LNCAP (cell line): ENCODE measurements around the gene ZNF844.

Experiments used
- TF ChIP-seq, protein P1 (sequence below): fragments of 450-650 bp; IDR thresholded peaks from 2 replicates; pipeline ENCODE4 v1.5.1; 2017; ENCODE audit warnings: mild to moderate bottlenecking

ZNF844 gene

DNA sequence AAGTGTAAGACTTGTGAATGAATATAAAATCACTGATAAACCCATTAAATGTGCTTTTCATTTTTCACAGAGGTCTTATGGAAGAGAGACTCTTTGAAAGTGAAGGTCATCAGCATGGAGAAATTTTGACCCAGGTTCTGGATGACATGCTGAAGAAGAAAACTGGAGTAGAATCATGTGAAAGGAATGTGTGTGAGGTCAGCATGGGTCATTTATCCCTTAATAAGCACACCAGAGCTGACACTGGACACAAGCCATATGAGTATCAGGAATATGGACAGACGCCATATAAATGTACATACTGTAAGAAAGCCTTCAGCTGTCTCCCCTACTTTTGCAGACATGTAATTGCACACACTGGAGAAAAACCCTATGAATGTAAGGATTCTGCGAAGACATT is 46.6 kb downstream of the ZNF844 start:
- TF ChIP-seq, protein P1, sequence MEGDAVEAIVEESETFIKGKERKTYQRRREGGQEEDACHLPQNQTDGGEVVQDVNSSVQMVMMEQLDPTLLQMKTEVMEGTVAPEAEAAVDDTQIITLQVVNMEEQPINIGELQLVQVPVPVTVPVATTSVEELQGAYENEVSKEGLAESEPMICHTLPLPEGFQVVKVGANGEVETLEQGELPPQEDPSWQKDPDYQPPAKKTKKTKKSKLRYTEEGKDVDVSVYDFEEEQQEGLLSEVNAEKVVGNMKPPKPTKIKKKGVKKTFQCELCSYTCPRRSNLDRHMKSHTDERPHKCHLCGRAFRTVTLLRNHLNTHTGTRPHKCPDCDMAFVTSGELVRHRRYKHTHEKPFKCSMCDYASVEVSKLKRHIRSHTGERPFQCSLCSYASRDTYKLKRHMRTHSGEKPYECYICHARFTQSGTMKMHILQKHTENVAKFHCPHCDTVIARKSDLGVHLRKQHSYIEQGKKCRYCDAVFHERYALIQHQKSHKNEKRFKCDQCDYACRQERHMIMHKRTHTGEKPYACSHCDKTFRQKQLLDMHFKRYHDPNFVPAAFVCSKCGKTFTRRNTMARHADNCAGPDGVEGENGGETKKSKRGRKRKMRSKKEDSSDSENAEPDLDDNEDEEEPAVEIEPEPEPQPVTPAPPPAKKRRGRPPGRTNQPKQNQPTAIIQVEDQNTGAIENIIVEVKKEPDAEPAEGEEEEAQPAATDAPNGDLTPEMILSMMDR: no peak

DNA sequence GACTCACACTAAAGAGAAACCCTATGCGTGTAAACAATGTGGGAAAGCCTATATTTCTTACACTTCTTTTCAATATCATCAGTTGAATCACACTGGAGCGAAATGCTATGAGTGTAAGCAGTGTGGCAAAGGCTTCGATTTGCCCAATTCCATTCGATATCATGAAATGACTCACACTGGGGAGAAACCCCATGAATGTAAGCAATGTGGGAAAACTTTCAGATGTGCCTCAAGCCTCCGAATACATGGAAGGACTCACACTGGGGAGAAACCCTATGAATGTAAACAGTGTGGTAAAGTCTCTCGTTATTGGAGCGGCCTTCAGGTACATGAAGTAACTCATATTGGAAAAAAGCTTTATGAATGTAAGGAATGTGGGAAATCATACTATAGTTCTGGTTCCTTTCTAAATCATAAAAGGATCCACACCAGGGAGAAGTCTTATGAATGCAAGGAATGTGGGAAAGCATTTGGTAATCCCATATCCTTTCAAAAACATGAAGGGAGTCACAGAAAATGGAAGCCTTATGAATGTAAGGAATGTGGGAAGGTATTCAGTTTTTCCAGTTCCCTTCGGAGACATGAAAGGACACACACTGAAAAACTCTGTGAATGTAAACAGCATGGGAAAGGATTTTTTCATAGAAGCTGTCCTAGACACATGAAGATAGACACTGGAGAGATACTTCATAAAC is 47.6 kb downstream of the ZNF844 start:
- TF ChIP-seq, protein P1: no peak

DNA sequence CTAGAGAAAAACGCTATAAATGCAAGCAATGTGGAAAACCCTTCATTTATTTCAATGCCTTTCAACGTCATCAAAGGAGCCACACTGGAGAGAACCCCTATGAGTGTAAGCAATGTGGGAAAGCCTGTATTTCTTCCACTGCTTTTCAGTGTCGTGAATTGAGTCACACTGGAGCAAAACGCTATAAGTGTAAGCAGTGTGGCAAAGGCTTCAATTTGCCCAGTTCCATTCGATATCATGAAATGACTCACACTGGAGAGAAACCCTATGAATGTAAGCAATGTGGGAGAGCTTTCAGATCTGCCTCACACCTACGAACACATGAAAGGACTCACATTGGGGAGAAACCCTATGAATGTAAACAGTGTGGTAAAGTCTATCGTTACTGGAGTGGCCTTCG is 48.2 kb downstream of the ZNF844 start:
- TF ChIP-seq, protein P1: no peak

DNA sequence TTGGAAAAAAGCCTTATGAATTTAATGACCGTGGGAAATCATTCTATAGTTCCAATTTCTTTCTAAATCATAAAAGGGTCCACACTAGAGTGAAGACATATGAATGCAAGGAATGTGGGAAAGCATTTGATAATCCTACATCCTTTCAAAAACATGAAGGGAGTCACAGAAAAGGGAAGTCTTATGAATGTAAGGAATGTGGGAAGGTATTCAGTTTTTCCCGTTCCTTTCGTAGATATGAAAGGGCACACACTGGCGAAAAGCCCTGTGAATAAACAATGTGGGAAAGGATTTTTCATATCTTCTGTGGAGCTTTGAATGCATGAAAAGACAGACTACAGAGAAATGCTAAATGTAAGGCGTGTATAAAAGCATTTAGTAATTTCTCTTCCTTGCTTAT is 48.6 kb downstream of the ZNF844 start:
- TF ChIP-seq, protein P1: no peak

DNA sequence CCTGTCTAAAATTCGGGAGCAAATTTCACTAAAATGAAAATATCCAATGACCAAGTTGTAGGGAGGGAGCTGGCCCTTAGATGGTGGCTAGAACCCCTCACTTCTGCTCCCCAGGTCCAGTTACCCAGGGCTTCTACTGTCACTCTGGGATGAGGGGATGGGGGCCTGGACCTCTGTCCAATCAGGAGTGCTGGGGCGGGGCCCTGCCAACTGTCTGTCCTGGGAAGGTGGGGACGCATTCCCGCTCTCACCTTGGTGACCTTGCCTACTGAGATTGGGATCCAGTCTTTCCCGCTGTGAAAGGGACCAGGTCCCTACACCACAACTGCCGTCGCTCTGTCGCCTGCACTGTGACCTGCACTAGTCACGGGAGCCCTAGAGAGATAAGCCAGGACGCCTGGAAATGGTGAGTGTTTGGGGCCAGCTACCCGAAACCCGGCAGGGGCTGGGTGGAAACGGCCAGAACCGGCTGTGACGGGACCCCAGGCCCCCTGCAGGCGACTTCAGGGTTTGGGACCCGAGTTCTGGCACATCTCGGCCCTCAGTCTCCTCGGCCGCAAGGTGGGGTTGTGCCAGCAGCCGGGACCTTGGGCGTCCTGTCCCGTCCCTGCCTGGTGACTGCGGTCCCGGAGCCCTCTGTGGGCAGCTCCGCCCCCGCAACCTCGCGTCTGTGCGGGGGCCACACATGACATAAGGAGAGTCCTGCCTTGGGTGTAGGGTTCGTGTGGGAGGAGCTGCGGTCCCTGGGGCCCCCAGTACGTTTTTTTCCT is 52.9 kb downstream of the ZNF844 start:
- TF ChIP-seq, protein P1: no peak

DNA sequence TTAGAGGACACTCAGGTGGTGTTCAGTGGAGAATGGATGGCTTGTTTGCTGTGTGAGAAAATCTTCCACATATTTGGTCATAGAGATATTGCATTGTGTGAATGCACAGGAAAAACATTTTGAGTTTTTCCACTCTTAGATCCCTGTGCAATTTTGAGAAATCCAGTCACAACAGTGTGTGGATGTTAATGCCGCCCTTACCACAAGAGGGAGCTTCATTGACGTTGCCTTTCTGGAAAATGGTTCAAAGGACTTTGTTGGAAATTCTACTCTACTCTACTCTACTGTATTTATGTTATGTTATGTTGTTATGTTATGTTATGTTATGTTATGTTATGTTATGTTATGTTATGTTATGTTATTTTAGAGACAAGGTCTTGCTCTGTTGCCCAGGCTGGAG is 62.2 kb downstream of the ZNF844 start:
- TF ChIP-seq, protein P1: peak; percentile 74
